Hair follicle dermal papilla cell (primary cell): ENCODE results near the gene LTB4R. TPM values are rescaled to one million over a fixed set of nuclear protein-coding genes. Genes with fewer than 3 reads are reported as not detected.

Experiments used
- small RNA-seq: library from RNA; depleted of rRNA; stranded (forward); fragments of <200 nt; gene quantifications from one replicate; pipeline ENCODE3, GENCODE V24; 2012
- total RNA-seq: library from RNA; depleted of rRNA; stranded (reverse); fragments of >200 nt; gene quantifications from 2 replicates; pipeline ENCODE4 v1.2.3, GENCODE V29; 2012

The LTB4R gene
- total RNA-seq, result 1.3 and 2.6 TPM in 2 replicates

GRCh38 chr14:24310646-24311604 is at the start of gene LTB4R:
TSS of gene LTB4R (plus strand) at chr14:24311502. CDS start at chr14:24315652, 4,150 bp downstream.

DNA sequence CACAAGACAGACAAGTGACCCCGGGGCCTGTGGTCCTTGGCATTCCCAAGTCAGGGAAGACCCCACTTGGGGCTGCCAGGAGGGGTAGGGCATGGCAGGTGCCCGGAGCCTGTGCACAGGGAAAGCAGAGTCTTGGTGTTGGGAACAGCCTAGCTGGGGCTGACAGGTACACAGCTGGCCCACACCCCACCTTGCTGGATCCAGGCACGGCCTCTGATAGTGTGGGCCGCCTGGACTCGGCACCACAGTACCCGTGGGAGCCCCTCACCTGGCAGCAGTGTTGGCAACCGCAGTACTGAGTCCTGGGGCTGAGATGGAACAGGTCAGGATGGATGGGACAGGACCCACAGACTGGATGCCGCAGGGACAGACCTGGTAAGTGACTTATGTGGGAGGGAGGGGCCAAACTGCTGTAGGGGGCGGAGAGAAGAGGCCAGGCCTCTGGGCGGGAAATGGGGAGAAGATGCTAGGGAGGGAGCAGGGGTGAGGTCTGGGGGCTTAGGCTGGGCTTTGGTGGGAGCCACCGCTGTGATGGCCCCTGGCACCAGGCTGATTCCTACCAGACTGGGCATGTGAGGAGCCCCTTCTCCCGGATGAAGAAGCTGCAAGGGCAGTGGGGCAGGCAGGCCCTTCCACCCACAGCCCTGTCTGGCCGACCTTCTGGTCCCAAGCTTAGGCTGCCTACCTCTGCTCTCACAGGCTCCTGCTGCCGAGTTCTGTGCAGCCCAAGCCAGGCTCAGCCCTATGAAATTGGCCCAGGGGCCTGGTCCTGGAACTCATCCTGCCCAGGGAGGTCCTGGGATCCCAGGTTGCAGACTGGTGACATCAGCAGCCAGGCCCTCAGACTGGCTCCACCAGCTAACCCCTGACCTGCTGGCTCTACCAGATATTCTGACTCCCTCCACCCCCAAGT is 48.2 kb upstream of the LTB4R start, which contains the start of gene TGM1:
TGM1 (minus strand) TSS at position 357 of the 913 bp plus-strand sequence. CDS start 825 bp downstream, outside the sequence.

GRCh38 chr14:24271134-24271833 is 40.0 kb upstream of the LTB4R start, which contains the start of gene RABGGTA:
TSS of gene RABGGTA (minus strand) at chr14:24271597. CDS start at chr14:24271115, 482 bp downstream.

GRCh38 chr14:24299255-24300191 is 11.8 kb upstream of the LTB4R start, which contains the start of the genes DHRS1 and NOP9:
TSS of gene DHRS1 (minus strand) at chr14:24299780. CDS start at chr14:24299106, 674 bp downstream.
TSS of gene NOP9 (plus strand) at chr14:24299850. CDS start at chr14:24299955, 105 bp downstream.

GRCh38 chr14:24307575-24308341 is 3.5 kb upstream of the LTB4R start, which contains the start of gene CIDEB:
TSS of gene CIDEB (minus strand) at chr14:24307977. CDS start at chr14:24307858, 119 bp downstream.

DNA sequence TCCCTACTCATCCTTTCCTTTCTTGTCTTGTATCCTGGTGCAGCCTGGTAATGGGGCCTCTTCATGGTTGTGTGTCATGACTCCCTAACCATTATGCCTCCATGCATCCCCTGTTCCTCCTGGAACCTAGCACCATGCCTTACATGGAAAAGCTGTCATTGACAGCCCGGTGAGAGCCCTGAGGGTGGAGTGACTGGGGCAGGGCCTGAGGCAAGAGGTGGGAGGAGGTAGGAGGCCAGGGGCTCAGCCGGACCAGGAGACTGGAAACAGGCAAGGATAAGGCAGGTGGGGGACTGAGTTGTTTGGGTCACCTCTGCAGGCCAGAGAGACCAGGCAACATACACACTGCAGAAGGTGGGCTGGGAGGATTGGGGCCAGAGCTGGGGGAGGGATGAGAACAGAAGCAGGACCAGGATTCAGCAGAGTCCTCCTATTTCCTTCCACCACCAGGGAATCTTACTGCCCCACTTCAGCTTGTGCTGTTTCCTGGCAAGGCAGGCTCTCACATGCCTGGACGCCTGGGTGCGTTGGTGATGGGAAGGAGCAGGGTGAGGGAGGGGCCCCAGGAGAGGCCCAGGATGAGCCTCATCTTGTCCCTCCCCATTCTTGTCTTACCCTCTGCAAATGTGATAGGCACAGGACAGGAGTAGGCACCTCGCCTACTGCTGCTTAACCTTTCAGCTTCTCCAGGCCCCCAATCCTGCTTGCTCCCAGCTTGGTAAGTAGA is 1.6 kb upstream of the LTB4R start, which contains the start of gene LTB4R2:
LTB4R2 (plus strand) TSS at position 603 of the 727 bp plus-strand sequence. CDS start 525 bp downstream, outside the sequence.

DNA sequence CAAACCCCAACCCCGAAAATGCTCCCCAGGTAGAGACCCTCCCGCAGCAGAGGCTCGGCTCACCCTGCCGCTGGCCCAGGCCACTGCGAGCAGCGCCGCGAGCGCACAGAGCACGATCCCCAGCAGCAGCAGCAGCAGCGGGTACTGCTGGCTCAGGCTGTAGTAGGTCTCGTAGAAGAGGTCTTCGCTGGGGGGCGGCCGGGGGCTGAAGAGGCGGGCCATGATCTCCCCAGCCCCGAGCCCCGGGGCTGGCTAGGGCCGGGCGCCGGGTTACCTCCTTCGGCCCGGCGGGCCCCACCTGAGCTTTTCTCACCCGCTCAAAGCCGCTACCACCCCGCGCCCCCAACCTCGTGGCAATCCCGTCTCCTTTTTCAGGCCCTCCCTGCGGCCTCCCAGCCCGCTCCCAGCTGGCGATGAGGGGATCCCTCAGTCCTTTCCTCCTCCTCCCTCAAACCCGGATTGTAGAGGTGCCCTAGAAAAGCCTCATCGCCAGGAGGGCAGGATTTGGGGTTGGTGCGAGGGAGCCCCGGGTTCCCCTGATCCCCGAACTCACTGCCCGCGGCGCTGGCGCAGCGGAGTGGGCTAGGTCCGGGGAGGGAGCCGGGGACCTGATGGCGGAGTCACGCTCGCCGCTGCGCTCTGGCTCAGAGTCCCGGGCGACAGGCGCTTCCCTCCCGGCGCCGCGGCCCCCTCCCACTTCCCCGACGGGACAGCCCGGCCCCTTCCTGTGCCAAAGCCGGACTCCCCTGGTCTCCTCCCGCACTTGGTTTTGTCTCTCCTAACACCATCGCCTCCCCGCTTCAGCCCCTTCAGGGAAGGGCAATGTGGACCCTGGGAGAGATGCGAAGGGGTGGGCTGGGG is 23.4 kb downstream of the LTB4R start, which contains the start of gene ADCY4:
ADCY4 (minus strand) TSS at position 641 of the 861 bp plus-strand sequence; CDS start at position 222, 419 bp downstream.

GRCh38 chr14:24339284-24340151 is 28.2 kb downstream of the LTB4R start, which contains the start of gene RIPK3:
TSS of gene RIPK3 (minus strand) at chr14:24339991. CDS start at chr14:24339826, 165 bp downstream.

Small RNA genes within 50 kb of the gene (small RNA-seq; reads per million reads assigned to genes)
- not detected for gene RF00026

Other genes with a start within 250 kb of the LTB4R start
- gene CPNE6, start 239.9 kb upstream of the LTB4R start, total RNA-seq, result not detected in 2 replicates
- 33.0 and 33.9 TPM in 2 replicates for gene PCK2, start 217.2 kb upstream of the LTB4R start, total RNA-seq
- gene DCAF11, start 196.7 kb upstream of the LTB4R start, total RNA-seq, result 63.8 and 79.8 TPM in 2 replicates
- 0.97 and 1.8 TPM in 2 replicates for gene NRL, start 196.6 kb upstream of the LTB4R start, total RNA-seq
- not detected in 2 replicates for gene FITM1, start 180.8 kb upstream of the LTB4R start, total RNA-seq
- 114 and 128 TPM in 2 replicates for gene PSME1, start 175.3 kb upstream of the LTB4R start, total RNA-seq
- 5.8 and 8.3 TPM in 2 replicates for gene EMC9, start 169.9 kb upstream of the LTB4R start, total RNA-seq
- 59.1 and 63.8 TPM in 2 replicates for gene PSME2, start 164.9 kb upstream of the LTB4R start, total RNA-seq
- 53.4 and 53.8 TPM in 2 replicates for gene RNF31, start 164.0 kb upstream of the LTB4R start, total RNA-seq
- gene IRF9, start 150.2 kb upstream of the LTB4R start, total RNA-seq, result 136 and 154 TPM in 2 replicates
- gene REC8, start 139.4 kb upstream of the LTB4R start, total RNA-seq, result 3.5 and 7.5 TPM in 2 replicates
- gene IPO4, start 122.7 kb upstream of the LTB4R start, total RNA-seq, result 45.1 and 55.2 TPM in 2 replicates
- gene TM9SF1, start 116.1 kb upstream of the LTB4R start, total RNA-seq, result 76.5 and 83.1 TPM in 2 replicates
- 0.24 TPM in 1 of 2 replicates, not detected in the other for gene TSSK4, start 105.8 kb upstream of the LTB4R start, total RNA-seq
- 19.1 and 25.4 TPM in 2 replicates for gene CHMP4A, start 98.0 kb upstream of the LTB4R start, total RNA-seq
- 13.1 and 15.1 TPM in 2 replicates for gene MDP1, start 95.4 kb upstream of the LTB4R start, total RNA-seq
- gene NEDD8, start 79.1 kb upstream of the LTB4R start, total RNA-seq, result 48.7 and 73.2 TPM in 2 replicates
- gene GMPR2, start 78.6 kb upstream of the LTB4R start, total RNA-seq, result 67.0 and 74.5 TPM in 2 replicates
- gene TINF2, start 68.9 kb upstream of the LTB4R start, total RNA-seq, result 68.9 and 75.8 TPM in 2 replicates
- gene TGM1, start 48.3 kb upstream of the LTB4R start, total RNA-seq, result 1.1 and 3.1 TPM in 2 replicates
- gene RABGGTA, start 39.9 kb upstream of the LTB4R start, total RNA-seq, result 26.1 and 28.4 TPM in 2 replicates
- 20.9 and 22.6 TPM in 2 replicates for gene DHRS1, start 11.7 kb upstream of the LTB4R start, total RNA-seq
- 18.5 and 21.7 TPM in 2 replicates for gene NOP9, start 11.7 kb upstream of the LTB4R start, total RNA-seq
- 3.2 and 3.6 TPM in 2 replicates for gene CIDEB, start 3.5 kb upstream of the LTB4R start, total RNA-seq
- 6.7 and 7.5 TPM in 2 replicates for gene LTB4R2, start 1.4 kb upstream of the LTB4R start, total RNA-seq
- gene ADCY4, start 23.6 kb downstream of the LTB4R start, total RNA-seq, result 24.2 and 35.5 TPM in 2 replicates
- 29.0 and 35.1 TPM in 2 replicates for gene RIPK3, start 28.5 kb downstream of the LTB4R start, total RNA-seq
- 285 and 343 TPM in 2 replicates for gene NFATC4, start 56.7 kb downstream of the LTB4R start, total RNA-seq
- 26.5 and 28.4 TPM in 2 replicates for gene NYNRIN, start 87.5 kb downstream of the LTB4R start, total RNA-seq
- gene CBLN3, start 118.2 kb downstream of the LTB4R start, total RNA-seq, result 0.97 and 4.4 TPM in 2 replicates
- gene KHNYN, start 118.5 kb downstream of the LTB4R start, total RNA-seq, result 68.6 and 81.6 TPM in 2 replicates
- gene SDR39U1, start 131.3 kb downstream of the LTB4R start, total RNA-seq, result 8.9 and 10.7 TPM in 2 replicates
- not detected in 2 replicates for gene CMA1, start 196.8 kb downstream of the LTB4R start, total RNA-seq